ENCODE measurements around the gene RAP1GAP. TPM values are rescaled to one million over a fixed set of nuclear protein-coding genes. Genes with fewer than 3 reads are reported as not detected.

The RAP1GAP gene
- total RNA-seq, 1 donor from 2014 or later, result 0.64 TPM

DNA sequence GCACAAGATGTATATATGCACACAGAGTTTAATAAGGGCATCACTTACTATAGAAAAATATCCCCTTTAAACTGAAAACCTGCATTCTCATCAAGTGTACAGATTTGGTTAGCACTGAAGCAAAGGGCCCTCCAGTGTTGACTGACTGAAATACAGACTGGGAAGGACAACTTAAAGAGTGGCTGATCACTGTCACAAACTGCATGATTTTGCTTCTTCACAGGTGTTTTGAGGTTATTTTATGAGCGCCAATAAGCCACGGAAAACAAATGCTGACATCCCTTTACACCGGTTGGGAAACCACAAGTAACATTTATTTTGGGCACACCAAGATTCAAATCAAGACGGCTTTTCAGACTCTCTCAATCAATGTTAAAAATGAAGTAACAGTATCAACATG lies 30.9 kb upstream of the RAP1GAP start:
- Histone ChIP-seq H3K4me3 (no peak overlapping the region), H3K36me3 (peaks cover 40 to 63% of the 10 kb centered on the region in 2 donors), H3K27me3 (no peaks in the 10 kb centered on the region), H3K27ac (no peak overlapping the region), H3K9me3 (no peaks in the 10 kb centered on the region), H3K4me1 (no peaks in the 10 kb centered on the region)
- intact Hi-C loops (cut with DNase I), result no loop called here
- DNase-seq (ENCODE audit: low spot score in 2 of 2), result no peak
- TF ChIP-seq, protein P1, sequence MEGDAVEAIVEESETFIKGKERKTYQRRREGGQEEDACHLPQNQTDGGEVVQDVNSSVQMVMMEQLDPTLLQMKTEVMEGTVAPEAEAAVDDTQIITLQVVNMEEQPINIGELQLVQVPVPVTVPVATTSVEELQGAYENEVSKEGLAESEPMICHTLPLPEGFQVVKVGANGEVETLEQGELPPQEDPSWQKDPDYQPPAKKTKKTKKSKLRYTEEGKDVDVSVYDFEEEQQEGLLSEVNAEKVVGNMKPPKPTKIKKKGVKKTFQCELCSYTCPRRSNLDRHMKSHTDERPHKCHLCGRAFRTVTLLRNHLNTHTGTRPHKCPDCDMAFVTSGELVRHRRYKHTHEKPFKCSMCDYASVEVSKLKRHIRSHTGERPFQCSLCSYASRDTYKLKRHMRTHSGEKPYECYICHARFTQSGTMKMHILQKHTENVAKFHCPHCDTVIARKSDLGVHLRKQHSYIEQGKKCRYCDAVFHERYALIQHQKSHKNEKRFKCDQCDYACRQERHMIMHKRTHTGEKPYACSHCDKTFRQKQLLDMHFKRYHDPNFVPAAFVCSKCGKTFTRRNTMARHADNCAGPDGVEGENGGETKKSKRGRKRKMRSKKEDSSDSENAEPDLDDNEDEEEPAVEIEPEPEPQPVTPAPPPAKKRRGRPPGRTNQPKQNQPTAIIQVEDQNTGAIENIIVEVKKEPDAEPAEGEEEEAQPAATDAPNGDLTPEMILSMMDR (IDR thresholded peaks at IDR 0.05), result no peak

DNA sequence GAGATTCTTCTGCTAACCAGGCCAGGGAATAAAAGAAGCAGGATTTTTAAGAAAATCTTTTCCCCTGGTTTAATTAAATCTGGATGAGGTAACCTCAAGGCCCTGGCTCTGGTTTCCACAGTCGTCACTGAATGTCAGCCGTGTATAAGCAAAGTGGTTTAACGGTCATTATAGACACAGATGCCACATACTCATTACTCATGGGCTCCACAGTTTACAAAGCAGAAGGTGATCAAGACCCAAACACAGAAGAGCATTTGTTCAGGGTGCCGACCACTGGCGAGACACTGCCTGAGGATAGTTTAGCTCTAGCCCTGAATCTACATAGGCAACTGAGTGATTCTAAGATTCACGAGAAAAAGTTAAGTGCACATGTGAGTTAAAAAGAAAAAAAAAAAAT lies 27.8 kb upstream of the RAP1GAP start:
- H3K27ac ChIP-seq, result no peak overlapping the region
- DNase-seq (ENCODE audit: low spot score in 2 of 2), result no peak
- no peaks in the 10 kb centered on the region for H3K4me1 ChIP-seq
- H3K27me3 ChIP-seq, result no peaks in the 10 kb centered on the region
- H3K36me3 ChIP-seq, result peaks cover 53 to 59% of the 10 kb centered on the region in 2 donors
- H3K9me3 ChIP-seq, result no peaks in the 10 kb centered on the region
- TF ChIP-seq, protein P1 (IDR thresholded peaks at IDR 0.05), result no peak
- intact Hi-C loops (cut with DNase I), result no loop called here
- no peak overlapping the region for H3K4me3 ChIP-seq

DNA sequence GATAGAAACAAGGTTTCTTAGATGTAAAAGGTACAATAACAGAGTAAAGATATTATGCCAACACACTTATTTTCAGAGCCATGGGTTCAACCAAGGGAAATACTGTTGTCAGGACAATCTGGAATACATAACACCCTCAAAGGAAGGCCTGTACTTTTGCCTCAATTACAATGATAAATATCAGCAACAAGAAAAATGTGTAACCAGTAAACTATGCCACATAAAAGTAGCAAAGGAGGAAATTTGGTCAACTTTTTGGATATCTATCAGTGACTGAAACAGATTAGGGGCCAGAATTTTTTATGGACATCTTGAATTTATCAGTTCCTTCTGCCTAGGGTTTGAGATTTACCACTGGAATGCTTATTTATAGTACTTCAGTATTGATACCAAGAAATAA lies 24.6 kb upstream of the RAP1GAP start:
- H3K36me3 ChIP-seq, result peaks cover 53 to 65% of the 10 kb centered on the region in 2 donors
- intact Hi-C loops (cut with DNase I), result no loop called here
- H3K27me3 ChIP-seq, result no peaks in the 10 kb centered on the region
- no peak for DNase-seq (ENCODE audit: low spot score in 2 of 2)
- H3K9me3 ChIP-seq, result no peaks in the 10 kb centered on the region
- H3K4me1 ChIP-seq, result no peaks in the 10 kb centered on the region
- TF ChIP-seq, protein P1 (IDR thresholded peaks at IDR 0.05), result no peak
- H3K27ac ChIP-seq, result no peak overlapping the region
- no peak overlapping the region for H3K4me3 ChIP-seq

DNA sequence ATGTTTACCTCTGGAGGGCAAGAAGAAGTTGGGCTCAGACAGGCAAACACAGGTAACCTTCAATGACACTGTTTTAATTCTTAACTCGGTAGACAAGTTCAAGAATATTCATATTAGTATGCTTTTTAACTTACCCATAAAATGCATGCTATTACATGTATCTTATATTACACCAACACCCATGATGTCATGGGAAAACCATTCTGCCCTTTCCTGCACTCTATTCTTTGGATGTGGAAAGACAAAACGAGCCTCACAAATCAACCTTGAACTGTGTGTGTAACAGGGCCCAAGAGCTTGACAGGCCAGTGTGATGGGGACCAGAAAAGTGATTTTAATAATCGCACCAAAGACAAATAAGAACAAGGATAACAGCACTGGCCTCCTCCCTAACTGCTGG lies 22.6 kb upstream of the RAP1GAP start:
- no peak for DNase-seq (ENCODE audit: low spot score in 2 of 2)
- Histone ChIP-seq H3K9me3 (no peaks in the 10 kb centered on the region), H3K36me3 (peaks cover 65 to 79% of the 10 kb centered on the region in 2 donors), H3K4me3 (no peak overlapping the region), H3K27me3 (no peaks in the 10 kb centered on the region), H3K4me1 (no peaks in the 10 kb centered on the region), H3K27ac (no peak overlapping the region)
- TF ChIP-seq, protein P1 (IDR thresholded peaks at IDR 0.05), result no peak
- intact Hi-C loops (cut with DNase I), result no loop called here

DNA sequence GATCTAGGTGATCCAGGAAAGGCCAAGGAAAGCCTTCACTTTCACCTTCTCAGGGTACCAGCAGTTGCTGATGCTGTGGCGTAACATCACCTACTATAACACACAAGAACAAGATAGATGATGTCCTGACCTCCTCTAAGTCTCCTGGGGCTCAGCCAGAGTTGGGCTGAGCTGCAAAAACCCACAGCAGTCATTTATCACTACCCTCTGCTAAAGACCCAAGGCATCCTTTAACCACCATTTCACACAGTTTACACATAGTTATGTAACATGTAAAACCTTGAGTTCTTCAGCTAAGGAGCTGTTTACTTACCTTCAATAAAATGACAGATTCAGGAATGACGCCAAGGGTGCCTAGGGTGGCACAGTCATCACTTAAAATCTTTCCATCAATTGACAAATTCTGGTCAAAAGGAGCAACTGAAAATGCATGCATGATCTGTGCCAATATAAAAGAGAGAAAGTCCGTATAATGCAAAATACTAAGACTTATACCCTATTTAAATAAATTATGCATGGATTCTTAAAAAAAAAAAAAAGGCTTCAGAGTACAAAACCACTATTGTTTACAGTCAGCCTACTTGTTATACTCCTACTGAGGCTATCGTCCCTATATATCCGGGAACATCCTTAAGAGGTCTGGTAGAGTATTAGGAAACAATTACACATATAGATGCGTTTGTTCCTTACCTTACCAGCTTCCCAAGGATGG lies 20.7 kb upstream of the RAP1GAP start:
- Histone ChIP-seq H3K9me3 (no peaks in the 10 kb centered on the region), H3K27me3 (no peaks in the 10 kb centered on the region), H3K27ac (no peak overlapping the region), H3K4me3 (no peak overlapping the region), H3K36me3 (peaks cover 66 to 85% of the 10 kb centered on the region in 2 donors), H3K4me1 (no peaks in the 10 kb centered on the region)
- TF ChIP-seq, protein P1 (IDR thresholded peaks at IDR 0.05), result no peak
- intact Hi-C loops (cut with DNase I), result no loop called here
- no peak for DNase-seq (ENCODE audit: low spot score in 2 of 2)
